ENCODE data around the gene CLDN14. TPM values are rescaled to one million over a fixed set of nuclear protein-coding genes. Genes with fewer than 3 reads are reported as not detected.

The CLDN14 gene
- total and polyA plus RNA-seq, 4 donors = 0.08 to 0.49 (median 0.15) TPM; not detected in 1

DNA sequence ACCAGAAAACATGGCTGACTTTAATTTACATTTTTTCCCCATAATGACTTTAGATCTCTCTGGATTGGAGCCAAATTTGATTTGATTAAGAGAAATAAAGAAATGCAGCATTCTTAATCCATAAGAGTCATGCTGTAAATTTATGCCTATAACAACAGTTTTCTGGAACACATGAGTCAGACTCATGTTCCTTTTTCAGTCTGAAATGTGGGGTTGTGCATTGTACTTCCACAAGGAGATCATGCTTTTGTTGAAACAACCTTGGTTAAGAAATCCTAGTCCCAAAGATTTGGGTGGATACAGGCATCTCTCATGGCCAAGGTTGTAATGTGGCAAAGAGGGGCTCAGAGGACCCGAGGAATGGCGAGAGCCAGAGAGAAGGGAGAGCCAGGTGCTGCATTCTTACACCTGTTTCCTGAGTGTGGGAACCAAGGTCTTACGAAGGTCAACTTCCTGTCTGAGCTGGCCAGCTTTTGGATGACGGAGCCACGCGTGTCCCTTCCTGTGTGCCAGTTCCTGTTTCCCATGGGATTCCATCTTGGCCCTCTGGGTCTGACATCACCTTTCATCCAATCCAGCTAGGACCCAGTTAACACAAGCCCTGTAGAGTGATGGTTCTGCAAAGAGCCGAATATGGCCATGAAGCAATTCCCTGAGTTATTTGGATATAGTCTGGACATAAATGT, 23.1 kb downstream of the CLDN14 start:
- no peak for DNase-seq
- 38 to 61% methylated on average over 7 of the region's 7 CpGs for WGBS, 2 donors
- ATAC-seq (ENCODE audit: insufficient read depth, low FRiP score) = no peak
- Histone ChIP-seq H3K9me3 (ENCODE audit: control insufficient read depth in 4 of 4, insufficient read depth in 3 of 4, low read length in 3 of 4) (peaks cover 0 to 3% (median 0%) of the 10 kb centered on the region in 4 donors), H3K9ac (ENCODE audit: insufficient read depth in 1 of 2, low read length in 2 of 2) (no peak overlapping the region), H3K4me3 (no peak overlapping the region), H3K27me3 (ENCODE audit: control insufficient read depth in 3 of 3, insufficient read depth in 3 of 3, low read length in 2 of 3) (no peaks in the 10 kb centered on the region), H3K36me3 (ENCODE audit: control insufficient read depth in 4 of 4, insufficient read depth in 4 of 4, low read length in 4 of 4) (no peaks in the 10 kb centered on the region), H3K27ac (ENCODE audit: low read depth in 1 of 2, low read length in 1 of 2) (no peak overlapping the region), H3K4me1 (ENCODE audit: control insufficient read depth in 5 of 5, insufficient read depth in 5 of 5, low read length in 5 of 5) (peaks cover 0 to 22% (median 5%) of the 10 kb centered on the region in 5 donors)
- TF ChIP-seq, protein P1, sequence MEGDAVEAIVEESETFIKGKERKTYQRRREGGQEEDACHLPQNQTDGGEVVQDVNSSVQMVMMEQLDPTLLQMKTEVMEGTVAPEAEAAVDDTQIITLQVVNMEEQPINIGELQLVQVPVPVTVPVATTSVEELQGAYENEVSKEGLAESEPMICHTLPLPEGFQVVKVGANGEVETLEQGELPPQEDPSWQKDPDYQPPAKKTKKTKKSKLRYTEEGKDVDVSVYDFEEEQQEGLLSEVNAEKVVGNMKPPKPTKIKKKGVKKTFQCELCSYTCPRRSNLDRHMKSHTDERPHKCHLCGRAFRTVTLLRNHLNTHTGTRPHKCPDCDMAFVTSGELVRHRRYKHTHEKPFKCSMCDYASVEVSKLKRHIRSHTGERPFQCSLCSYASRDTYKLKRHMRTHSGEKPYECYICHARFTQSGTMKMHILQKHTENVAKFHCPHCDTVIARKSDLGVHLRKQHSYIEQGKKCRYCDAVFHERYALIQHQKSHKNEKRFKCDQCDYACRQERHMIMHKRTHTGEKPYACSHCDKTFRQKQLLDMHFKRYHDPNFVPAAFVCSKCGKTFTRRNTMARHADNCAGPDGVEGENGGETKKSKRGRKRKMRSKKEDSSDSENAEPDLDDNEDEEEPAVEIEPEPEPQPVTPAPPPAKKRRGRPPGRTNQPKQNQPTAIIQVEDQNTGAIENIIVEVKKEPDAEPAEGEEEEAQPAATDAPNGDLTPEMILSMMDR (IDR thresholded peaks at IDR 0.05; ENCODE audit: control extremely low read depth, extremely low read depth) = no peak

DNA sequence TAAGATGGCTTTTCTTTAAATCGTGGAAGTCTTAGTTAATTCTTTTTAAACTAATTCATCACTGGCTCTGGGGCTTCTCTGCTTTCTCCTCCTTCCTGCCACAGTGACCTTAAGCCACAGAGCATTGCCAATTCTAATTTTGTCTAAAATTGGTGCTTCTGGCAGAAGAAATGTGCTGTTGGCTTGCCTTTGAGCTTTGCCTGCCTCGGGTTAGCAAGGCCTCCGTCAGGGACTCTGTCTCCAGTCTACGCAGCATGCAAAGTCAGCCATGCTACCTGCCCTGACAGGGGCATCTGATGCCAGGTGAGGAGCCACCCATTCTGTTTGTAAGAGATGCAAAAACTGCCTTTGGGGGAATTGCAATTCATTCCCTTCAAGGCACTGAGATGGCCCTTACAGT, 25.2 kb downstream of the CLDN14 start:
- DNase-seq = no peak
- H3K4me3 ChIP-seq = no peak overlapping the region
- no peak for ATAC-seq (ENCODE audit: insufficient read depth, low FRiP score)
- H3K27ac ChIP-seq (ENCODE audit: low read depth in 1 of 2, low read length in 1 of 2) = no peak overlapping the region
- no peaks in the 10 kb centered on the region for H3K27me3 ChIP-seq (ENCODE audit: control insufficient read depth in 3 of 3, insufficient read depth in 3 of 3, low read length in 2 of 3)
- H3K9ac ChIP-seq (ENCODE audit: insufficient read depth in 1 of 2, low read length in 2 of 2) = no peak overlapping the region
- H3K36me3 ChIP-seq (ENCODE audit: control insufficient read depth in 4 of 4, insufficient read depth in 4 of 4, low read length in 4 of 4) = no peaks in the 10 kb centered on the region
- peaks cover 0 to 22% (median 5%) of the 10 kb centered on the region in 5 donors for H3K4me1 ChIP-seq (ENCODE audit: control insufficient read depth in 5 of 5, insufficient read depth in 5 of 5, low read length in 5 of 5)
- no peaks in the 10 kb centered on the region for H3K9me3 ChIP-seq (ENCODE audit: control insufficient read depth in 4 of 4, insufficient read depth in 3 of 4, low read length in 3 of 4)
- TF ChIP-seq, protein P1 (IDR thresholded peaks at IDR 0.05; ENCODE audit: control extremely low read depth, extremely low read depth) = no peak
- 55 to 67% methylated on average over 4 of the region's 4 CpGs for WGBS, 2 donors

DNA sequence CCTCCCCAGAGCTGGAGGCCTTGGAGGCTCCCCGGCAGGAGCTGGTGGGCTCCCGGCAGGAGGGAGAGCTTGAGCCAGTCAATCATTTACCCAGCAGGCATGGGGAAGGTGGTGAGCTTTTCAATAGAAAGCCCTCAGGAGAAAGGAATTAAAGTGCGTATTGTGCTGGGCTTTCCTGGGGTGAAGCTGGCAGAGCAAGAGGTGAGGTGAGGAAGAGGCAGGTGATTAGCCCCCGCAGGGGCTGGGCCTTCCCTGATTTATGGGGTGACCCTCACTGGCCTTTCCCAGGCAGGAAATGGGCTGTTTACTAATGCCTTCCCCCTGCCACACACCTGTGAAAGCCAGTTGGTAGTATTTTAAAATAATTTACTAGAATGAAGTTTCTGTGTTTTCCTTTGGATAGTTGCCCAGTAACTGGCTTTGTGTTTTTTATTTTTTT, 25.8 kb downstream of the CLDN14 start:
- ATAC-seq (ENCODE audit: insufficient read depth, low FRiP score) (no peak), DNase-seq (peak; percentile 32 to 66 (median 45))
- Histone ChIP-seq H3K27me3 (ENCODE audit: control insufficient read depth in 3 of 3, insufficient read depth in 3 of 3, low read length in 2 of 3) (no peaks in the 10 kb centered on the region), H3K4me3 (no peak overlapping the region), H3K36me3 (ENCODE audit: control insufficient read depth in 4 of 4, insufficient read depth in 4 of 4, low read length in 4 of 4) (no peaks in the 10 kb centered on the region), H3K9me3 (ENCODE audit: control insufficient read depth in 4 of 4, insufficient read depth in 3 of 4, low read length in 3 of 4) (no peaks in the 10 kb centered on the region), H3K27ac (ENCODE audit: low read depth in 1 of 2, low read length in 1 of 2) (no peak overlapping the region), H3K4me1 (ENCODE audit: control insufficient read depth in 5 of 5, insufficient read depth in 5 of 5, low read length in 5 of 5) (peaks cover 0 to 17% (median 5%) of the 10 kb centered on the region in 5 donors), H3K9ac (ENCODE audit: insufficient read depth in 1 of 2, low read length in 2 of 2) (no peak overlapping the region)
- WGBS, 2 donors = 30 to 46% methylated on average over 4 of the region's 4 CpGs
- TF ChIP-seq, protein P1 (IDR thresholded peaks at IDR 0.05; ENCODE audit: control extremely low read depth, extremely low read depth) = no peak

All from lung (tissue), 12 donors.